Gastrocnemius medialis (tissue), 4 donors: ENCODE results near the gene PAIP2B.

ENCODE experiments used
- POLR2A ChIP-seq, 2 donors: fragments of 450-650 bp; IDR thresholded peaks; one replicate each; pipeline ENCODE4 v1.6.1; 2017; ENCODE audit warnings: antibody characterized with exemption in 2 of 2, mild to moderate bottlenecking in 2 of 2, moderate library complexity in 2 of 2
- TF ChIP-seq, protein P1 (sequence below), 5 experiments: fragments of 450-650 bp in 3 of 5; fragments of 200-600 bp in 2 of 5; sonication (generic) in 2 of 5; IDR thresholded peaks in 4 of 5; conservative IDR thresholded peaks in 1 of 5; 1 replicate in 4 of 5; 2 replicates in 1 of 5; pipeline ENCODE4 v1.5.1; 2016 to 2019; ENCODE audit warnings: antibody characterized with exemption in 5 of 5, mild to moderate bottlenecking in 3 of 5, moderate library complexity in 3 of 5

DNA sequence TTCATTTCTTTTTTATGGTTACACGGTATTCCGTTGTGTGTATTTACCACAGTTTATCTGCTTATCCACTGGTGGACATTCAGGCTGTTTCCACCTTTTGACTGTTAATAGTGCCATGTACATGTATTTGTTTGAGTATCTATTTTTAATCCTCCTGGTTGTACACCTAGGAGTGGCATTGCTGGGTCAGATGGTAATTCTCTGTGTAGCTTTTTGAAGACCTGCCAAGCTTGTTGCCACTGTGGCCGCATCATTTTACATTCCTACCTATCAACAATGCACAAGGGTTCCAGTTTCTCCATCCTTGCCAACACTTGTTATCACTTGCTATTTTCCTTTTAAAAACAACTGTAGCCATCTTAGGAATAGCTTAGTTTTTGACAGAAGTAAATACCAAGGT is 83.1 kb downstream of the PAIP2B start:
- TF ChIP-seq, protein P1, sequence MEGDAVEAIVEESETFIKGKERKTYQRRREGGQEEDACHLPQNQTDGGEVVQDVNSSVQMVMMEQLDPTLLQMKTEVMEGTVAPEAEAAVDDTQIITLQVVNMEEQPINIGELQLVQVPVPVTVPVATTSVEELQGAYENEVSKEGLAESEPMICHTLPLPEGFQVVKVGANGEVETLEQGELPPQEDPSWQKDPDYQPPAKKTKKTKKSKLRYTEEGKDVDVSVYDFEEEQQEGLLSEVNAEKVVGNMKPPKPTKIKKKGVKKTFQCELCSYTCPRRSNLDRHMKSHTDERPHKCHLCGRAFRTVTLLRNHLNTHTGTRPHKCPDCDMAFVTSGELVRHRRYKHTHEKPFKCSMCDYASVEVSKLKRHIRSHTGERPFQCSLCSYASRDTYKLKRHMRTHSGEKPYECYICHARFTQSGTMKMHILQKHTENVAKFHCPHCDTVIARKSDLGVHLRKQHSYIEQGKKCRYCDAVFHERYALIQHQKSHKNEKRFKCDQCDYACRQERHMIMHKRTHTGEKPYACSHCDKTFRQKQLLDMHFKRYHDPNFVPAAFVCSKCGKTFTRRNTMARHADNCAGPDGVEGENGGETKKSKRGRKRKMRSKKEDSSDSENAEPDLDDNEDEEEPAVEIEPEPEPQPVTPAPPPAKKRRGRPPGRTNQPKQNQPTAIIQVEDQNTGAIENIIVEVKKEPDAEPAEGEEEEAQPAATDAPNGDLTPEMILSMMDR (IDR thresholded peaks at IDR 0.05 in 4 of 5, conservative IDR thresholded peaks at IDR 0.05 in 1 of 5), result no peak
- TF ChIP-seq POLR2A (IDR thresholded peaks at IDR 0.05), result no peak
